ENCODE results near the gene S100A14.

S100A14 gene

GRCh38 chr1:153655333-153655732, 39.2 kb upstream of the S100A14 start:
- H3K27ac ChIP-seq, result no peak overlapping the region
- no peak for TF ChIP-seq CTCF (conservative IDR thresholded peaks at IDR 0.05)

GRCh38 chr1:153652805-153653500, 36.8 kb upstream of the S100A14 start:
- H3K27ac ChIP-seq, result no peak overlapping the region
- no peak for TF ChIP-seq CTCF (conservative IDR thresholded peaks at IDR 0.05)

DNA sequence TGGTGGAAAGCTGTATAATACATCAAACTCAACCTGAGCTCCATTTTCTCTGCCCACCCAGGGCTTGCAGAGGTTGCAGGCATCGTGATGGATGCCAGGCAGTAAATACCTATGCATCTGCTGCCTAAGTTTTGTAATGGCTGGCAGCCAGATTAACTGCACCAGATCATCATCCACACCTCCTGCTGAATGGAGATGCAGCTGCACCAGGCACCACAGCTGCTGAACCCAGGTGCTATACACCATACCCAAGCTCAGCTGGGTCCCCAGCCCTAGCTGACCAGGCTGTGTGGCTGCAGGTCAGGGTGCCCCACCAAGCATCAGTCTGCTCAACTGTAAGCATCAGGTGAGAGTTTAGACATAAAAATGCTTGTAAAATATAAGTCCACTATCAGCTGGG, 35.6 kb upstream of the S100A14 start:
- TF ChIP-seq CTCF (conservative IDR thresholded peaks at IDR 0.05), result no peak

DNA sequence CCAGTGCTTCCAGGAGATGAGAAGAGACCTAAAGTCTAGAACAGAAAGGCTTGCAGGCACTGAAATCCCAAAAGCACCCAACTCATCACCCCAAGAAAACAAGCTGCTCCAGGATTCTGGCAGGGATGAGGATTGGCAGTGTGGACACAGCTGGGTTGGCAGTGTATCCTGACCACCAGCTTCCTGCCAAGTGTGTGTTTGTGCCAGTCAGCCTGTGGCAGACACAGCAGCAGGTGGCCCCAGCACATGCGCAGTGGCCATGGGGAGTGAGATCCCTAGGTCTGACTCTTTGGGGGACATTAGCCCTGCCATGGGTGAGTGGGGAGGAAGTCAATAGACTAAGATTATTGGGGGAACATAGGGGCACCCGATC, 33.7 kb upstream of the S100A14 start:
- peak overlapping the region; percentile 79 for H3K27ac ChIP-seq
- TF ChIP-seq CTCF (conservative IDR thresholded peaks at IDR 0.05), result no peak

More for the DNA sequence above, 35.6 kb upstream of the S100A14 start:
- H3K27ac ChIP-seq, result no peak overlapping the region

DNA sequence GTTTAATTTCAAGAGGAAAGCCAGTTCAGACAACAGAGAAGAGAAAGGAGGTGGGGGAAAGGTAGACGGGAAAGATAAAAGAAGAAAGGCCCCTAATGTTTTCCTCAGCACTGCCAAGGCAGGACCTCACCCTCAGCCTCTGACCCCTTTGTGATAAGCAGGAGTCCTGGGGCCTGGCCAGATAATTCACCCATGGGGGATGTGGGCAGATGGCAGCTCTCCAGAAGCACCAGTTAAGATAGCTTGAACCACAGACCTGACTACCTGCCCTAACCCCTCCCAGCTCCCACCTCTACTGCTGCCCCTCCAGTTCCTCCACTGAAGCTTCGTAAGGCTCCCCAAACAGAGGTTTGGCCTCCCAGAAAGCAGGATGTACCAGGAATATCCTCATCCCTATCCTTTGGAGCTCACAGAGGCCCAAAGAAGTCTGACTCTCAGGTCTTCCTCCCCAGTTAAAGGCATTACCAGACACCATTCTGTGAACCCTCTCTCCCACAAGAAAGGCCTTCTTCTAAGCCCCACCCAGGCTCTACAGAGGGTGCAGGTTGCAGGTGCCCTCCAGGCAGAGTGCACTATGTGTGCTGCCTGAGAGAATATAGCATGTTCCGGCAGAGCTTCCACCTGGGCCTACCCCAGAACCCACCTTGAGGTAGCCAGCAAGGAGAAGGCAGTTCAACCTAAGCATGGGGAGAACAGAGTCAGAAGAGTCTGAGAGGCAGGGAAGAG, 33.2 kb upstream of the S100A14 start:
- no peak for TF ChIP-seq CTCF (conservative IDR thresholded peaks at IDR 0.05)
- peak overlapping the region; percentile 79 for H3K27ac ChIP-seq

GRCh38 chr1:153648000-153648643, 32.0 kb upstream of the S100A14 start:
- TF ChIP-seq CTCF (conservative IDR thresholded peaks at IDR 0.05), result no peak
- H3K27ac ChIP-seq, result peak overlapping the region; percentile 79; the same call in 1 of the 2 replicates

- H3K27ac ChIP-seq, result no peak overlapping the region; the same call in 1 of the 2 replicates
- no peak for TF ChIP-seq CTCF (conservative IDR thresholded peaks at IDR 0.05)
Observed at GRCh38 chr1:153647346-153647714, 31.2 kb upstream of the S100A14 start.
